Omental fat pad (tissue), 4 donors: Measurements from ENCODE around the gene HACD2. TPM values are rescaled to one million over a fixed set of nuclear protein-coding genes. Genes with fewer than 3 reads are reported as not detected.
"Not testable (repeated sequence)": the region's sequence is repeated elsewhere in the genome, so short reads cannot be mapped to it uniquely, and the experiment has no call there.

Experiments used
- ATAC-seq: fragments of 150-250 bp; one replicate; pipeline ENCODE4 v1.9.1; 2016; ENCODE audit warnings: mild to moderate bottlenecking, moderate library complexity; ENCODE audit not compliant: low FRiP score
- DNase-seq: peaks from one replicate; pipeline ENCODE4 v3.0.0-alpha.2; 2019; ENCODE audit warnings: low spot score
- CTCF ChIP-seq, 3 donors: fragments of 450-650 bp; IDR thresholded peaks; one replicate each; pipeline ENCODE4 v1.5.1; 2016 to 2017; ENCODE audit warnings: antibody characterized with exemption in 3 of 3, mild to moderate bottlenecking in 3 of 3, moderate library complexity in 2 of 3
- total RNA-seq, 4 donors: library from RNA; depleted of rRNA; stranded (reverse); fragments of >200 nt; gene quantifications; one replicate each; pipeline ENCODE4 v1.1.0, GENCODE V29; 2016

The HACD2 gene
- total RNA-seq, 4 donors from 2014 or later = 31.7 to 44.9 (median 34.0) TPM

GRCh38 chr3:123488645-123489347 lies 96.1 kb downstream of the HACD2 start:
- ATAC-seq (no peak), DNase-seq (no peak)
- no peak for TF ChIP-seq CTCF (IDR thresholded peaks at IDR 0.05)

- not testable (repeated sequence) for DNase-seq, ATAC-seq
These were observed 97.8 kb downstream of the HACD2 start for GRCh38 chr3:123487063-123487462.

GRCh38 chr3:123486460-123486859 lies 98.4 kb downstream of the HACD2 start:
- ATAC-seq = no peak
- no peak for TF ChIP-seq CTCF (IDR thresholded peaks at IDR 0.05)

GRCh38 chr3:123485551-123485950 lies 99.3 kb downstream of the HACD2 start:
- no peak for TF ChIP-seq CTCF (IDR thresholded peaks at IDR 0.05)
- DNase-seq (no peak), ATAC-seq (peak; percentile 20)

More at GRCh38 chr3:123486460-123486859, 98.4 kb downstream of the HACD2 start:
- no peak for DNase-seq

GRCh38 chr3:123483146-123483545 lies 101.7 kb downstream of the HACD2 start:
- ATAC-seq (no peak), DNase-seq (no peak)
- no peak for TF ChIP-seq CTCF (IDR thresholded peaks at IDR 0.05)

- no peak for DNase-seq
- no peak for TF ChIP-seq CTCF (IDR thresholded peaks at IDR 0.05)
- no peak for ATAC-seq
These were observed 103.0 kb downstream of the HACD2 start for GRCh38 chr3:123481722-123482457.

GRCh38 chr3:123481071-123481470 lies 103.8 kb downstream of the HACD2 start:
- DNase-seq (no peak), ATAC-seq (no peak)
- TF ChIP-seq CTCF (IDR thresholded peaks at IDR 0.05) = no peak
